GM19193 (cell line): Measurements from ENCODE around the gene ADAMTS15.

Experiments used
- POLR2A ChIP-seq: IDR thresholded peaks from 4 replicates; pipeline ENCODE4 v1.6.1; 2011; ENCODE audit not compliant: insufficient read depth, insufficient read length; ENCODE audit errors: extremely low read depth

ADAMTS15 gene

DNA sequence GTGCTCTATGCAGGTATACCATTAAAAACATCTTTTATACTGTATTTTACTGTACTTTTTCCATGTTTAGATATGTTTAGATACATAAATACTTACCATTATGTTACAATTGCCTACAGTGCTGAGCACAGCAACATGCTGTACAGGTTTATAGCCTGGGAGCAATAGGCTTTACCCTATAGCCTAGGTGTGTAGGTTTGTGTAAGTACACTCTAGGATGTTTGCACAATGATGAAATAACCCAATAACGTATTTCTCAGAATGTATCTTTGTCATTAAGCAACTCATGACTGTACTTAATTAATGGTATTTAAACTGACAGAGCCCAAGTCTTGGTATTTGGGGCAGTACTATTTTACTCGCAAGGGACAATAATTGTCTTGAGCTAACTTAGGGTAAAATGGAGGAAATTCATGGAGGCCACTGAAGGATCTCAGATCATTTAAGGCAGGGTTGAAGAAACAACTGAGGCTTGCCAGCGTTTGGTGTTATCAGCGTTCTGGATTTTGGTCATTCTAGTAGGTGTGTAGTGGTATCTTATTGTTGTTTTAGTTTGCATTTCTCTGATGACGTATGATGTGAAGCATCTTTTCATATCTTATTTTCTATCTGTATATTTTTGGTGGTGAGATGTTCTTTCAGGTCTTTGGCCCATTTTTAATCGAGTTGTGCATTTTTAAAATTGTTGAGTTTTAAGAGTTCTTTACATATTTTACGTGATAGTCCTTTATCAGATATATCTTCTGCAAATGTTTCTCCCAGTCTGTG, 42.4 kb downstream of the ADAMTS15 start:
- TF ChIP-seq POLR2A: no peak

DNA sequence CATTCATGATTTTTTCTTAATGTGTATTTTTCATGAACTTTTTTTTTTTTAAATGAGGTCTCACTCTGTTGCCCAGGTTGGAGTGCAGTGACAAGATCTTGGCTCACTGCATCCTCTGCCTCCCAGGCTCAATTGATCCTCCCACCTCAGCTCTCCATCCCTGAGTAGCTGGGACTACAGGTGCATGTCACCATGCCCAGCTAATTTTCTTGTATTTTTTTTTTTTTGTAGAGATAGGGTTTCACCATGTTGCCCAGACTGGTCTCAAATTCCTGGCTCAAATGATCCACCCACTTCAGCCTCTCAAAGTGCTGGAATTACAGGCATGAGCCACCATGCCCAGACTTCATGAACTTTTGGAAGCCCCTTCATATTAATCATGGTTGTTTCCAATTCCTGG, 49.7 kb downstream of the ADAMTS15 start:
- TF ChIP-seq POLR2A: no peak

DNA sequence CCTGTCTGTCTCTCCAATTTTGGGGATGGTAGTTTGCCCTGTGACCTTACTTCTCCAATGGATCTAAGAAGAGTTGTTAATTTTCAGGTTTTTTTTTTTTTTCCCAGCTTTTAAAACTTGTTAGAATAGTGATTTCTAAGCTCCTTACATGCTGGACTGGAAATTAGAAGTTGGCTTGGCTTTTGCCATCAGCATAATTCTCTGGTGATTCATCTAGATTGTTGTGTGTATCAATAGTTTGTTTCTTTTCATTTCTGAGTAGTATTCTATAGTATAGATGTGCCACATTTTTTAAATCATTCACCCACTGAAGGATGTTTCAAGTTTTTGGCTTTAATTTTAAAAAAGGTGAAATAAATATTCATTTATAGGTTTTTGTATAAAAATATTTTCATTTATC, 51.4 kb downstream of the ADAMTS15 start:
- no peak for TF ChIP-seq POLR2A

DNA sequence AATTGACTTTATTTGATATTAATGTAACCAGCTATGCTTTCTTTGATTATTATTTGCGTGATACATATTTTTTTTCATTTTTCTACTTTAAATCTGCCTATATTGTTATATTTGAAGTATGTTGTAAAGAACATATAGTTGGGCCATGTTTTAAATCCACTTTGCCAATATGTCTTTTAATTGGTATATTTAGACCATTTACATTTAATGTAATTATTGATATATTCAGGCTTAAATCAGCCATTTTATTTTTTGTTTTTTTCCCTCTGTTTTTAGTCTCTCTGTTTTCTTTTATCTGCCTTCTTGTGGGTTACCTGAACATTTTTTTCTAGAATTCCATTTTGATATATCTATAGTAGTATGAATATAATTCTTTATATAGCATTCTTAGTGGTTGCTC, 55.9 kb downstream of the ADAMTS15 start:
- no peak for TF ChIP-seq POLR2A

DNA sequence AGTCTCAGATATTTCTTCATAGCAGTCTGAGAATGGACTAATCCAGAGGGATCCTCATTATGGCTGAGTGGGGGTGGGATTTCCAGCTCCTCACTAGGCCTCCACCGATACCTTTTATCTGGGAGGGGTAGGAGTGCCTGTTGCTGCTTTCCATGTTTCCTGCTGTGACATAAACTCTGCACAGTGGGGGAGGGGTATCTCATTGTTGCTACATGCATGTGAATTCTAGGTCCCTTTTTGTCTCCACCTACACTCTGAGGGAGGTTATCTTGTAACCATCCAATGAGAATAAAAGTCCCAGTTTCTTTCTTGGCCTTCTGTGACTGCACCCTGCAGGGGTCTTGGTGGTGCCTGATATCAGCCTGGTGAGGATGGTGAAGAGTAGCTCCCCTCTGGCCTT, 60.5 kb downstream of the ADAMTS15 start:
- TF ChIP-seq POLR2A: no peak

DNA sequence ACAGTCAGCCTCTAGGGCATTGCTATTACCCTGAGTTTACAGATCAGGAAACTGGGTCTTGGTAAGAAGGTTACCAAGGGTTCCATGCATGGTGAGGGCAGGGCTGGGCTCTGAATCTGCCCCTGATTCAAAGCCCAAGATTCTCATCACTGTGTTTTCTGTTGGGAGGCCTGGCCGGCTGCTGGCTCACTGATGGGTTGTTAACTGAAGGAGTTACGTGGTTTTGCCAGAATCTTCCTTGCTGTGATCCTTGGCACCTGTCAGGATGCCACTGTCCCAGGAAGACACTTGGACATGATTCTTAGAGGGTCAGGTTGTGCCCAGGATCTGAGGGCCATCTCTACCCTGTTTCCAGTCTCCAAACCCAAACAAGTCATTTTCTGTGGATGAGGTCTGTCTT, 61.5 kb downstream of the ADAMTS15 start:
- no peak for TF ChIP-seq POLR2A

DNA sequence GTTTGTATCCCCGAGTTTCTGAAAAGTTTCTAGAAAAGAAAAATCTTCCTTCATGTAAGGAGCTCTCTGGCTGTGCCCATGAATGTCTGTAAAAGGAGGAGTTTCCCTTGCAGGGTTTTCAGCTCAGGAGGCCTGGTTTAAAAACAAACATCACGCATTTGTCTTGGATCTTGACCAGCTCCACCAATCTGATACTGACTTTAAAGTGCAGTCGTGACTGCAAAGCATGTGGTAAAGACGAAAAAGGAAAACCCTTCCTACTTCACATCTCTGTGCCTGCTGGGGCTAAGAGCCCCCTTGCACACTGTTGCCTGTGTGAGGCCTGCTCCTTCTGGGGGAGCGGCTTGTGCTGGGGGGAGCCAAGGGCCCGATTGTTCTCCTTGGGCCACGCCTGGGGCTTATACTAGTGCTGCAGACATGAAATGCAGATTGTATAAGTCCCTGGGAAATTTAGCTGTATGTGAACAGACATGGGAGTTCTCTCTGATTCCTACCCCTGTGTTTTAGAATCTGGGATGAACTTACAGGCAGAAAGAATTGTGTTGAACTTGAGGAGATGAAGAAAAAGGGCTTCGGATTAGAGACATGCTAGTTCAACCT, 62.1 kb downstream of the ADAMTS15 start:
- TF ChIP-seq POLR2A: no peak

DNA sequence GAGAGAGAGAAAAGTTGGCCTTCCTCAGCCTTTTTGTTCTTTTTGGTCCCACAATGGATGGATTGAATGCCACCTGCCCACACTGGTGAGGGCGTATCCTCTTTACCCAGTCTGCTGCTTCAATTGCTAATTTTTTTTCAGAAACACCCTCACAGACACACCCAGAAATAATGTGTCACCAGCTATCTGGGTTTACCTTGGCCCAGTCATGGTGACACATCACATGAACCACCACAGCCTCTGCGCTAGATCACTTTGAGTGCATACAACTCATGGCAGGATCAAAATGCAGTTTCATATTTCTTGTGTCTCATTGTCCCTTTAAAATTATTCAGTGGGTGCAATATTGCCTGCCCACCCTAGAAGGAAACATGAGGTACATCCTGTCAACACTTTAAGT, 63.3 kb downstream of the ADAMTS15 start:
- TF ChIP-seq POLR2A: no peak

DNA sequence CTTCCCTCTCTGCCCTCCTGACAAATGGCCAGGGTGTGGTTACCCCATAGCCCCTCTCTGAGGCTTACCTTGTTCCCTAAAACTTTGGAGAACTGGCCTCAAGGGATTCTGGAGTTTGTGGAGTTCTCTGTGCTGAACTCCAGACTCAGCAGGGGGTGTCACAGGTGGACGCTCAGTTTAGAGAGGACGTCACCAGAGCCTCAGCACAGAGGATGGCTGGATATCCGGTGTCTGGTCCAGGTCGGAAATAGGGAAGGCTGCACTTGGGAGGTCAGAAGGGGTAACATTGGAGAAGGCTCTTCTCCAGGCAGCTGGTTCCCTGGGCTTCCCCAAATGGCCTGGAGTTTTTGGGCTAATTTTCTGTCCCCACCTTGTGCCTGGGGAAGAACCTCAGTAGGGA, 64.2 kb downstream of the ADAMTS15 start:
- TF ChIP-seq POLR2A: no peak

DNA sequence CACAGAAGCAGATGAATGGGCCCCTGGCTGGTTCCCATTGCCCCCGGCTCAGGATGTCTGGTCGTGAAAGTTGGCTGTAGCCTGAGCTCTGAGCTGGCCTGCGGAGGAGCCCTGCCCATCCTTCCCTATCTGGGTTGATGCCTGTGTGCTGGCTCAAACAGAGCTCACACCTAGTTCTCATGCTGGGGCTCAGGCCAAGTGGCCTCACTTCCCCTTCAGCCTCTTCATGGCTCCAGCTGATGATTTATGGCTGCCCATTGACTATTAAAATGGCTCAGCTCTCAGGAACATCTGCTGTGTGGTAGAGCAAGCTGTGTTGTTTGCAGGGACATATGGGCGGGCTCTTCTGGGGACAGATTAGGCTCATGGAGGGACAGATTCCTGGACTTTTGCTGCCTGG, 64.7 kb downstream of the ADAMTS15 start:
- TF ChIP-seq POLR2A: no peak

DNA sequence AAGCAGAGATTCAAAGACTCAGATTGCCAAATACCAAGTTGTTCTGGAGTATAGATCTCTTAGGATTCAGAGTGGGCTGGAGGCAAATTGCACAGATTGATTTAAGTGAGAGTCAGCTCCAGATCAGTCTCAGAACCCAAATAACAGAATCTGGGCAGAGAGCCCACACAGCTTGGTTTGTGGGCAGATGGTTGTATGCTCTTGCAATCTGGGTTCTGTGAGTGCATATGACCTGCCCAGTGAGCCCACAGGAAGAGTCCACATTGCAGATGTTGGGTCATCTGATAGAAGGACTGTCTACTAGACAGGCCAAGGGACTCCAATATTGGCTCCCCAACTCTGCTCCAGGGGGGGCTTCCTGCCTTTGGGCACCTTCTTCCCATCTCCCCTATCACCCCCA, 65.9 kb downstream of the ADAMTS15 start:
- TF ChIP-seq POLR2A: no peak

DNA sequence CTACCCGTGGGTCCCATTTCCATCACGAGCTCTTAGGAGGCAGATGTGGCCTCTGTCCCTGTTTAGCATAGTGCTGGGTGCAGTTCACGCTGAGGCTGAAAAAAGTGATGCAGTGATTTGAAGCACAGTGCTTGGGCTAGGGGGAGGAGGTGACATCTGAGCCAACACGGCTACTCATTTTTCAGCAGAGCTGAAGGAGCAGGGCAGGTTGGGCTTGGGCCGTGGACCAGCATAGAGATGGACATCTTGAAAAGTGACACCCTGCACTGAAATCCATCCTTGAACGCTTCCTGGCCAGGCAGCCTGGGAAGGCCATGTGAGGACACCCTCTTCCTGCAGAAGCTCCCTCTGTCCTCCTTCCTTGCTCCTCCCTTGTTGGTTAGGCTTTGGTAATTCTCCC, 66.4 kb downstream of the ADAMTS15 start:
- TF ChIP-seq POLR2A: no peak

DNA sequence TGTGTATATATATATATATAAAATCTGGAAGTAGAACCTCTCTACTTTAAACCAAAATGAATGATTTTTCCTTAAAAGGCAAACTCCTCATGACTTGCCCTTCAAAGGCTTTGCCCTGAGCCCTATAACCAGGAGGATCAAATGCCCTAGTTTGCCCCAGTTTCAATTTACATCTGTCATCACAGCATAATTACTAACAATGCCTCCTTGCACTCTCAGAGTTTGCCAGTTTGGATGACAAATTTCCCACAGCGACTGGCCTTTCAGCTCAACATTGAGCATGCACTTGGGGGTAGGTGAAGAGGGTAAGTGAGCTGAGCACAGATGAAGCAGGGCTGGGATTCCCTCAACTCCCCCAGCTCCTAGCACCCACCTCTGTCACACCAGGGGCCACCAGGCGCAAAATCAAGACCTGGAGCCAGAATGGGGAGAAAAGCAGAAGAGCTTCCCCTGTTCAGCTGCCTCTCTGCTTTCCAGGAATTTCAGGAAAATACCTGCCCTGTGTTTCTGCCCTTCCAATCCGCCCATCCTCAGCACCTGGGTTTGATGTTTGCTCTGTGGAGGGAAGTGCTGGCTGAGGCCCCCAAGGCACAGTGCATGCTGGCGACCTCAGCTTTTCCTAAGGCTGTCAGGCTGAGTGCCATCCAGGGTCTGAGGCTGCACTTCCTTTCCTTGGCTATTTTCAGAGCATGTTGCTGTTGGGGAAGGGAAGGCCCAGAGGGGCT, 67.5 kb downstream of the ADAMTS15 start:
- TF ChIP-seq POLR2A: no peak

DNA sequence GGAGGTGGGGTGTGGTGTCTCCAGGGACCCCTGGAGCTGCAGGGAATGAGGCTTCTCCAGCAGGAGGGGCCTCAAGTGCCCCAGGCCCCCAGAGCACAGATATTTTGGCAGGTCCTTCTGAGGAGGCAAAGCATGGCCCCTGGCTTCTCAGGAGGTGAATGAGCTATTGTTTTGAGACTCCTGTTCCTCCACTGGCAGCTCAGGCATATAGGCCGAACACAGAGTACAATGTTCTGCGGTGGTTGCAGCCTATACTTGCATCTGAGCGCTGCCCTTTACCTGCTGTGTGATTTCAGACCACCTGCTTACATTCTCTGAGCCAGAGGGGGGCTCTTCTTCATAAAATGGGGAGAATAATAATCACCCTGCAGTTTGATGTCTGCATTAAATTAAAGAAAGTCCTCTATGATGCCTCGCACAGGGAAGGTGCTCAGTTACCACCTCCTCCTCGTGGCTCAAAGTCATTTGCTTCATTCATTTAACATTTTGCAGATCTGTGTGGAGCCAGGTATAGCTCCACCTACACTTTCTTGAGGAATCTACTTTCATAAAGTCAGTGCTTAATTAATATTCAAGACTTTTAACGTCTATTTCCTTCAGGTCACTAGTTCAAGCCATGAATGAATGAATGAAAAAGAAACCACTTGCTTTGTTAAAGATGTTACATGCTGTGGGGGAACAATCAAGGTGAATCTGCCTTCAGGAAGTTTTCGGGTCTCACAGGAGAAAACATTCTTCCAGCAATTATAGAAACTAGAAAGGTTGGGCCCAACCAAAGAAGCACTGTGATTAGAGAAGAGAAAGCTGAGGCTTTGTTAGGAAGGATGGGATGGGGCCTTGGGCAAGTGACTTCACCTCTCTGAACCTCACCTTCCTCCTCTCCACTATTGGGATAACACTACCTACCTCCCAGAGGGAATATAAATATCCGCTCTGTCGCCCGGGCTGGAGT, 68.4 kb downstream of the ADAMTS15 start:
- TF ChIP-seq POLR2A: no peak

DNA sequence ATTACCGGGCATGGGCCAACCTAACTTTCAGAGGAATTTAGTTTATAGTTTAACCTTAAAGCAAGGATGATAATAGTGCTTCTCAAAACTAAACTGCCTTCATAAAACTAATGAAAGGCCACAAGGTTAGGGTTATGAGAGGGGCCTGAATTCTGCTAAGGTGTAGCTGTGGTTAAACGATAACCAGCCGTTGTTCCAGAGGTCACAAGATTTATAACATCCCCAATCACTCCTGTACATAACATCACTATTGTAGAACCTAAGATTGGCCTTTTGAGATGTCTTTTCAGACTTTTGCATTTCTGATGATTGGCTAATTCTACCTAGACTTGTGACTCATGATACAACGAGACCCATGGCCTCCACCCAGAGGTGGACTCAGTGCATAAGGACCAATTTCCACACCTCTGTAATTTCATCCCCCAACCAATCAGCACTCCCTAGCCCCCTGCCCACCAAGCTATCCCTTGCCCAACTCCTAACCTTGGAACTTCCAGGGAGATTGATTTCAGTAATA, 69.8 kb downstream of the ADAMTS15 start:
- TF ChIP-seq POLR2A: no peak
